Mucosa of descending colon (tissue), 3 donors: ENCODE results near the gene GALNT9. TPM values are rescaled to one million over a fixed set of nuclear protein-coding genes. Genes with fewer than 3 reads are reported as not detected.

Source experiments
- ATAC-seq: fragments of 200-7000 bp; cut with Tn5 transposase; one replicate; pipeline ENCODE4 v1.9.1; 2020; ENCODE audit warnings: mild to moderate bottlenecking, moderate library complexity
- DNase-seq, 3 donors: peaks; one replicate each; pipeline ENCODE4 v3.0.0-alpha.2; 2020
- H3K36me3 ChIP-seq: fragments of 200-600 bp; one replicate; pipeline ENCODE4 v1.8.0; 2021; ENCODE audit warnings: low read depth, mild to moderate bottlenecking
- H3K4me1 ChIP-seq: fragments of 200-600 bp; one replicate; pipeline ENCODE4 v1.8.0; 2021; ENCODE audit warnings: low read depth, mild to moderate bottlenecking
- H3K4me3 ChIP-seq: fragments of 200-600 bp; one replicate; pipeline ENCODE4 v1.8.0; 2021; ENCODE audit warnings: mild to moderate bottlenecking
- H3K9me3 ChIP-seq: fragments of 200-600 bp; one replicate; pipeline ENCODE4 v1.8.0; 2021; ENCODE audit warnings: mild to moderate bottlenecking
- intact Hi-C, 2 donors: fragments of 100-400 bp; cut with DNase I in 1 of 2; cut with micrococcal nuclease in 1 of 2; formaldehyde crosslinking; loops; one replicate each; pipeline versions ENCODE4 v1.11.0 to v1.11.1; 2022; cut with DNase I, micrococcal nuclease
- total RNA-seq, 3 donors: library from RNA; stranded (reverse); fragmentation: NEBNext Ultra II Directional in 2 of 3; extraction: Animal tissue kit (Norgen Biotek cat#: 25700) in 2 of 3; gene quantifications; one replicate each; pipeline versions ENCODE4 v1.2.1 to v1.2.4, GENCODE V29; 2021 to 2023
- TF ChIP-seq, protein P1 (sequence below): fragments of 200-600 bp; IDR thresholded peaks from one replicate; pipeline ENCODE4 v1.8.0; 2022; ENCODE audit warnings: antibody characterized with exemption, mild to moderate bottlenecking
- donor health status: DM: no; HTN: no; CAD: no; lungs with moderate emphysema.
- donor health status: DM: no; HTN: no; CAD: no.
- donor health status: DM: no; HTN: yes; CAD: no.

GALNT9 gene
- total RNA-seq, 3 donors from 2014 or later = 0.43 to 3.7 TPM; not detected in 1

DNA sequence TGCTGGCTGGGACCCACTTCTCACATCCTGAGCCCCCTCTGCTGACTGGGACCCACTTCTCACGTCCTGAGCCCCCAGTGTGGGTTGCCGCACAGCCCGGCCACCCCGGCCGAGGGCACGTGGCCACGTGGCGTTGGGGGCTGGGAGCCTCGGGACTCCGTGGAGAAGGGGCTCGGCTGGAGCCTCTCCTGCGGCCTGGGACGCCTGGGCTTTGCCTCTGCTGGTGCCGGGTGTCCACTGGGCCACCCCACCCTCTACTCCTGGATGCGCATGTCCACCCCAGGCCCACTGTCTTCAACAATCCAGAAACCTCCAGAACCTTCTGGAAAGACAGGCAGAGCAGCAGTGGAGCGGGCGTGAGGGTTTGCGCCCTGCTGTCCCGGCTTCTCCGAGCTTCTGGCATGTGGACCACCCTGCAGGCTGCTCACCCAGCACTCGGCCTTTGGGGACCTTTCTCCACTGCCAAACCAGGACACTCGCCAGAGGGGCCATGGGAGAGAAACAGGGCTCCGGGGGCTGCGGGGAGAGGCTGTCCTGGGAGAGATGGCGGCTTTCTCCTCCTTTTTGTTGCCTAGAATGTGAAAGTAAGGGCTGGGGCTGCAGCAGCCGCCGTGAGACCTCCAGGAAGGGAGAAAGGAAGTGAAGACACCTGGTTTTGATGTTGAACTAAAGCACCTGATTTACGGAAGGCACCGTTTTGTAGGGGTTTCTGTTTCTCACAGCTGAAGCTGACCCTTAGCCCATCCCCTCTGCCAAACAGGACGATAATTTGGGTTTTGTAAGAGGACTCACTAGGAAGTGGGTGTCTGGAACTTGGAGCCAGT lies 155.2 kb downstream of the GALNT9 start:
- H3K4me3 ChIP-seq = no peak overlapping the region
- no peaks in the 10 kb centered on the region for H3K36me3 ChIP-seq
- TF ChIP-seq, protein P1, sequence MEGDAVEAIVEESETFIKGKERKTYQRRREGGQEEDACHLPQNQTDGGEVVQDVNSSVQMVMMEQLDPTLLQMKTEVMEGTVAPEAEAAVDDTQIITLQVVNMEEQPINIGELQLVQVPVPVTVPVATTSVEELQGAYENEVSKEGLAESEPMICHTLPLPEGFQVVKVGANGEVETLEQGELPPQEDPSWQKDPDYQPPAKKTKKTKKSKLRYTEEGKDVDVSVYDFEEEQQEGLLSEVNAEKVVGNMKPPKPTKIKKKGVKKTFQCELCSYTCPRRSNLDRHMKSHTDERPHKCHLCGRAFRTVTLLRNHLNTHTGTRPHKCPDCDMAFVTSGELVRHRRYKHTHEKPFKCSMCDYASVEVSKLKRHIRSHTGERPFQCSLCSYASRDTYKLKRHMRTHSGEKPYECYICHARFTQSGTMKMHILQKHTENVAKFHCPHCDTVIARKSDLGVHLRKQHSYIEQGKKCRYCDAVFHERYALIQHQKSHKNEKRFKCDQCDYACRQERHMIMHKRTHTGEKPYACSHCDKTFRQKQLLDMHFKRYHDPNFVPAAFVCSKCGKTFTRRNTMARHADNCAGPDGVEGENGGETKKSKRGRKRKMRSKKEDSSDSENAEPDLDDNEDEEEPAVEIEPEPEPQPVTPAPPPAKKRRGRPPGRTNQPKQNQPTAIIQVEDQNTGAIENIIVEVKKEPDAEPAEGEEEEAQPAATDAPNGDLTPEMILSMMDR = no peak
- intact Hi-C loops = no loop called here
- no peaks in the 10 kb centered on the region for H3K4me1 ChIP-seq
- no peaks in the 10 kb centered on the region for H3K9me3 ChIP-seq
- ATAC-seq (no peak), DNase-seq (peak in 2 of 3 donors; percentile 17 to 34)

DNA sequence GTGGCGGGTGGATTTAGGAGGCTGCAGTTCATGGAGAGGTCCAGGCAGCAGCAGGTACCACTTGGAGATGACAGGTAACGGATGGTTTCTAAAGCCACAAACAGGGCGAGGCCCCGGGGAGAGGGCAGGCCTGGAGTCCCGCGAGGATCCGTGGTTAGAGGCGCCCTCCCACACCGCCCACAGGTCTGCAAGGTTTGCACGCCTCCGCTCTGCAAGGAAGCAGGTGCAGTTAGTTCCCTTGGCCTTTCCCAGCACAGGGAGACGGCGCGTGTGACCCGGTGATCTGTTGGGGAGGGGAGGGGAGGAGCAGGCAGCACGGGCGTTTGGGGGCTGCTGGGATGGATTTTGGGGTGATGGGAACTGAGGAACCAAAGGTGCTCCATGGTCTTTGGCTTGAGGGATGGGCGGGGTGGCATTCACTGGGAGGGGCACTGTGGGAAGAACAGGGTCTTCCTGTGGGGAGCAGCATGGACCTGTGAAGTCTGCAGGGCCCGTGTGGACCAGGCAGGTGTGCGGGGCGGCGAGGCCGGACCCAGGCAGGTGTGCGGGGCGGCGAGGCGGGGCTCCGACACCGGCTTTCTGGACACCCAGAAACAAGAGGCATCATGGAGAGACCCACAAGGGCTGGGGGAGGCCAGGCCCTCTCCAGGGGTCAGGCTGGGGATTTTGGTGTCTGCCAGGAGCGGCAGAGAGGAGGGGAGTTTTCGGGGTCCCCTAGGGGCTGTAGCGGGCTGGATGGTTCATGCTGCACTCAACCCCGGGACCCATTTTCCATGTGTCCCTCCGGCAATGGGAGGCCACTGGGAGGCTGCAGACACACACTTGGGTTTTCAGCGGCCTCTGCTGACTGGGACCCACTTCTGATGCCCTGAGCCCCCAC lies 156.0 kb downstream of the GALNT9 start:
- Histone ChIP-seq H3K36me3 (no peaks in the 10 kb centered on the region), H3K4me3 (no peak overlapping the region), H3K9me3 (no peaks in the 10 kb centered on the region), H3K4me1 (no peaks in the 10 kb centered on the region)
- ATAC-seq (no peak), DNase-seq (peak in 2 of 3 donors; percentile 14 to 37)
- TF ChIP-seq, protein P1 = no peak
- intact Hi-C loops = no loop called here

DNA sequence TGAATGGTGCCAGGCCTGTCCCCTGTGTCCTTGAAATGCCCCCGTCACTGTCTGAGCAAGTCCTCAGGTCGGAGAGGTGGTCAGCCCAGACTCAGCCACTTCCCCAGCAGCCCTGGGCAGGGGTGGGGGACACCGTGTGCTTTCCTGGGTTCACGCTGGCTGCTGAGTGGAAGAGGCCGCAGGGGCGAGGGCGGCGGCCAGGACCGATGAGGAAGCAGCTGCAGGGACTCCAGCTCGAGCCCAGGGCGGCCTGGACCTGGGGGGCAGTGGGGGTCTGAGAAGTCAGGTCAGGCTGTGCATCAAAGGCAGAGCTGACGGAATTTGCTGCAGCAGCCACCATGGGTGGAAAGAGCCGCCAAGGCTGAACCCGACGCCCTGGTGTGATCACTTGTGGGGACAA lies 156.8 kb downstream of the GALNT9 start:
- TF ChIP-seq, protein P1 = no peak
- Histone ChIP-seq H3K9me3 (no peaks in the 10 kb centered on the region), H3K4me1 (no peaks in the 10 kb centered on the region), H3K4me3 (no peak overlapping the region), H3K36me3 (no peaks in the 10 kb centered on the region)
- intact Hi-C loops = no loop called here
- DNase-seq = peak in 2 of 3 donors; percentile 17 to 29
- no peak for ATAC-seq

DNA sequence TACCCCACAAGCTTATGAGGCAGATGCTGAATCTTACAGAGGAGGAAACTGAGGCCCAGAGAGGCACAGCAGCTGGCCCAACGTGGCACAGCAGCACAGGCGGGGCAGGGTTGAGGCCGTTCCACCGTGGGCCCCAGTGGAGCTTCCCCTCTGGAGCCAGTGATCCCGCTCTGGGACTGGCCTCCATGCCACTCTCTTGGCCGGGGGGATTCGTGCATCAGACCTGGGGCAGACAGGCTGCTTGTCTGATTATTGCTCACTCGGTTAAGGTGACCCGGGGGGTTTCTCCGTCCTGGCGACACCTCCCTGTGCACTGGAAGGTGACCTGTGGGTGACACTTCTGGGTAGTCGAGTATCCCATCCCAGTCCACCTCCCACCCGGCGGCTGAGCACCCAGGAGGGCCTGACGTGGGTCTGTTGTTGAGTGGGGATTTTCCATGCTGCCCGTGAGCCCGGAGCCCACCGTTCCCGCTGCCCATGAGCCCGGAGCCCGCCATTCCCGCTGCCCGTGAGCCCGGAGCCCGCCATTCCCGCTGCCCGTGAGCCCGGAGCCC lies 157.3 kb downstream of the GALNT9 start:
- Histone ChIP-seq H3K9me3 (no peaks in the 10 kb centered on the region), H3K4me3 (no peak overlapping the region), H3K4me1 (no peaks in the 10 kb centered on the region), H3K36me3 (no peaks in the 10 kb centered on the region)
- TF ChIP-seq, protein P1 = no peak
- ATAC-seq (no peak), DNase-seq (peak in 2 of 3 donors; percentile 13 to 29)
- intact Hi-C loops = no loop called here

DNA sequence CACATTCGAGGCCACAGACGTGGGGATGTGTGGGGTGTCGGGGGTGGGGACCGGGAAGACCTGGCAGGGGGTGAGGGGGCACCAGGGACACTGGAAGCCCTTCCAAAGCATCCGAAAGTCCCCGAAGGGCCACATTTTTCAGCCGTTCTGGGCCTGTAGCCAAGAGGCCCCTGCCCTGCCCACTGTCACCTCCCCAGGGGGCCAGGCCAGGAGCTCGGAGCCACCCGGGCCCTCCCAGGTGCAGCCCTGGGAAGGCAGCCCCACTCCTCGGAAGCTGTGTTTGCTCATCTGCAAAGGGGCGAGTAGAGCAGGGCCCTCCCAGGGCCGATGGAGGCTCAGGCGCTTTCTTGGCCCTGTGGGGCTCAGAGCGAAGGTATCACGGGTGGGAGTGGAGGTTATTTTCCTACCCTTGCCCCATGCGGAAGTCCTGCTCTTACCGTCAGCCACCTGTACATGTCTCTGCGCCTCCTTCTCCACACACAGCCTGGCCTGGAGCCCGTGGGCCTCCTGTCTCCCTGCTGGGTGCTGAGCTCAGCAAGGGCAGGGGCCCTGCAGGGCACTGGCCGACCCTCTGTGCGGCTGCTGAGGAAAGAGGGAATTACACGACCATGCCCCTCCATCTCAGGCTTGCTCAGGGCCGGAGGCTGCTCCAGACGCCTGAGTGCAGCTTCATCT lies 158.0 kb downstream of the GALNT9 start:
- intact Hi-C loops = no loop called here
- Histone ChIP-seq H3K36me3 (no peaks in the 10 kb centered on the region), H3K9me3 (no peaks in the 10 kb centered on the region), H3K4me1 (no peaks in the 10 kb centered on the region), H3K4me3 (no peak overlapping the region)
- TF ChIP-seq, protein P1 = no peak
- DNase-seq = peak in 2 of 3 donors; percentile 13 to 23
- no peak for ATAC-seq
